Endothelial cell of umbilical vein (primary cell): ENCODE results near the gene PPM1N. TPM values are rescaled to one million over a fixed set of nuclear protein-coding genes. Genes with fewer than 3 reads are reported as not detected.

Experiments
- BruUV-seq: library from RNA; stranded (reverse); fragments of 400-500 nt; replicated peaks from 2 replicates; lab custom pipeline; 2021; lab: Mats Ljungman, UMichigan
- CTCF ChIA-PET: fragments of 300-600, 350-600 bp; sonication (Branson Sonifier 250); formaldehyde crosslinking; loops from one replicate; lab custom pipeline; 2021; ENCODE audit warnings: antibody characterized with exemption, inconsistent platforms; lab: Charles Lee
- POLR2A ChIA-PET: fragments of 300-600, 350-600 bp; sonication (Branson Sonifier 250); formaldehyde crosslinking; loops from one replicate; lab custom pipeline; 2021; ENCODE audit warnings: antibody characterized with exemption, inconsistent platforms; lab: Charles Lee
- DNase-seq: peaks from one replicate; pipeline ENCODE4 v3.0.0-alpha.2; 2011; ENCODE audit warnings: low read depth, low spot score
- FAIRE-seq: peaks from 2 replicates; lab custom pipeline; 2011; peaks lifted over from hg19 to GRCh38; lab: Jason Lieb, UNC
- H2AFZ ChIP-seq: 2 replicates; pipeline ENCODE4 v1.6.0; 2012; ENCODE audit warnings: low read depth, low read length, control low read depth, inconsistent platforms
- H3K27ac ChIP-seq: 2 replicates; pipeline ENCODE4 v1.5.1; 2011; ENCODE audit warnings: low read depth, mild to moderate bottlenecking, control low read depth, low read length, moderate library complexity; ENCODE audit not compliant: insufficient read depth
- H3K27me3 ChIP-seq, 2 experiments: 2 replicates each; pipeline versions ENCODE4 v1.6.0 to v1.6.1; 2011; ENCODE audit warnings: low read length in 2 of 2, mixed read lengths in 1 of 2; ENCODE audit not compliant: control insufficient read depth in 2 of 2, insufficient read depth in 2 of 2
- H3K36me3 ChIP-seq, 2 experiments: 2 replicates in 1 of 2; 3 replicates in 1 of 2; pipeline ENCODE4 v1.5.1; 2011; ENCODE audit warnings: low read length in 2 of 2, mild to moderate bottlenecking in 1 of 2, moderate library complexity in 1 of 2; ENCODE audit not compliant: control insufficient read depth in 2 of 2, insufficient read depth in 2 of 2; ENCODE audit errors: extremely low read depth in 1 of 2
- H3K4me1 ChIP-seq: 3 replicates; pipeline ENCODE4 v1.5.1; 2011; ENCODE audit warnings: mild to moderate bottlenecking, low read length; ENCODE audit not compliant: control insufficient read depth, insufficient read depth; ENCODE audit errors: extremely low read depth
- H3K4me2 ChIP-seq: 2 replicates; pipeline ENCODE4 v1.6.1; 2011; ENCODE audit warnings: low read length, control low read depth, mixed read lengths; ENCODE audit not compliant: insufficient read depth
- H3K4me3 ChIP-seq, 3 experiments: fragments of 200-600 bp in 1 of 3; sonication (generic), shearing (Covaris generic) in 1 of 3; replicated peaks in 1 of 3; 2 replicates each; pipeline ENCODE4 v1.5.1; 2011 to 2016; ENCODE audit warnings: control low read depth in 3 of 3, low read length in 3 of 3, mild to moderate bottlenecking in 2 of 3, inconsistent platforms in 1 of 3, low read depth in 1 of 3, moderate library complexity in 1 of 3; ENCODE audit not compliant: insufficient read depth in 1 of 3
- H3K79me2 ChIP-seq: 2 replicates; pipeline ENCODE4 v1.6.0; 2012; ENCODE audit warnings: low read length, inconsistent platforms; ENCODE audit not compliant: control insufficient read depth, insufficient read depth
- H3K9ac ChIP-seq: replicated peaks from 2 replicates; pipeline ENCODE3; 2011; ENCODE audit warnings: low read length, control low read depth; ENCODE audit not compliant: insufficient read depth; ENCODE audit errors: extremely low read depth
- H3K9me1 ChIP-seq: replicated peaks from 3 replicates; pipeline ENCODE4 v1.6.0; 2011; ENCODE audit warnings: mild to moderate bottlenecking, low read length; ENCODE audit not compliant: control insufficient read depth, insufficient read depth; ENCODE audit errors: extremely low read depth
- H3K9me3 ChIP-seq: replicated peaks from 2 replicates; pipeline ENCODE4 v1.5.1; 2012; ENCODE audit warnings: low read length, inconsistent platforms; ENCODE audit not compliant: control insufficient read depth, insufficient read depth
- H4K20me1 ChIP-seq: replicated peaks from 2 replicates; pipeline ENCODE3; 2011; ENCODE audit warnings: mild to moderate bottlenecking, low read length; ENCODE audit not compliant: control insufficient read depth, insufficient read depth; ENCODE audit errors: extremely low read depth
- CTCF ChIP-seq, 2 donors: IDR thresholded peaks; 1 replicate in 1 of 2; 2 replicates in 1 of 2; pipeline ENCODE4 v1.5.1; 2011; ENCODE audit warnings: low read length in 2 of 2, mild to moderate bottlenecking in 2 of 2, moderate library complexity in 2 of 2, control low read depth in 1 of 2, inconsistent platforms in 1 of 2, low read depth in 1 of 2; ENCODE audit not compliant: insufficient read depth in 1 of 2; ENCODE audit errors: extremely low read depth in 1 of 2
- EZH2 ChIP-seq: IDR thresholded peaks from 2 replicates; pipeline ENCODE4 v1.6.1; 2012; ENCODE audit warnings: borderline replicate concordance, low read depth, mild to moderate bottlenecking, moderate library complexity, low read length, inconsistent platforms; ENCODE audit not compliant: severe bottlenecking
- FOS ChIP-seq: IDR thresholded peaks from 2 replicates; pipeline ENCODE4 v1.6.1; 2011; ENCODE audit warnings: mild to moderate bottlenecking, low read length, moderate library complexity, borderline replicate concordance; ENCODE audit not compliant: insufficient read depth
- GATA2 ChIP-seq: IDR thresholded peaks from 2 replicates; pipeline ENCODE4 v1.7.0; 2011; ENCODE audit warnings: low read depth, mild to moderate bottlenecking, moderate library complexity, mixed read lengths, low read length; ENCODE audit not compliant: insufficient read length, insufficient read depth
- JUN ChIP-seq: IDR thresholded peaks from 2 replicates; pipeline ENCODE4 v1.6.1; 2011; ENCODE audit warnings: borderline replicate concordance, low read depth; ENCODE audit not compliant: insufficient read length, insufficient read depth
- MAX ChIP-seq: IDR thresholded peaks from 2 replicates; pipeline ENCODE4 v1.6.1; 2011; ENCODE audit not compliant: insufficient read depth, insufficient read length
- MYC ChIP-seq: IDR thresholded peaks from one replicate; pipeline ENCODE4 v1.6.1; 2011; ENCODE audit warnings: mild to moderate bottlenecking, low read depth, low read length
- POLR2A ChIP-seq: IDR thresholded peaks from 2 replicates; pipeline ENCODE4 v1.6.1; 2012; ENCODE audit warnings: low read depth, mild to moderate bottlenecking, control low read depth, low read length
- POLR2AphosphoS5 ChIP-seq: IDR thresholded peaks from 2 replicates; pipeline ENCODE4 v1.6.1; 2012; ENCODE audit warnings: low read depth, mild to moderate bottlenecking, control low read depth, low read length, moderate library complexity; ENCODE audit not compliant: insufficient read depth
- dilution Hi-C: fragments of 300-500 bp; cut with MboI; formaldehyde crosslinking; loops from one replicate; pipeline ENCODE4 v1.15.0; 2019; ENCODE audit warnings: low sequenced_read_pairs; ENCODE audit not compliant: extremely low pct_ligation_motif_present
- intact Hi-C: fragments of 100-400 bp; cut with micrococcal nuclease; formaldehyde crosslinking; loops from one replicate; pipeline ENCODE4 v1.10.0; 2022
- polyA plus RNA-seq, 4 experiments: library from polyadenylated mRNA; depleted of rRNA in 3 of 4; stranded (reverse) in 3 of 4; unstranded in 1 of 4; fragments of >200 nt; gene quantifications; 2 replicates each; pipeline versions ENCODE4 v1.2.1 to v1.2.3, GENCODE V29; 2011 to 2012; ENCODE audit warnings: missing spikeins in 1 of 4
- total RNA-seq: library from RNA; stranded (reverse); gene quantifications from 2 replicates; pipeline ENCODE4 v1.2.3, GENCODE V29; 2021

The PPM1N gene
- total and polyA plus RNA-seq, 2 donors (not counting 3 experiments of a cell fraction or from before 2014, with no cell fraction given): 0.40 to 0.48 TPM

GRCh38 chr19:45472563-45473366, 25.5 kb upstream of the PPM1N start:
- ChIA-PET CTCF (interaction anchor here (3.0 kb wide), 1 partner anchor 34 kb away, joined by 20 read pairs; no protein-coding TSS in a partner anchor), POLR2A (interaction anchor here (0.6 kb wide), 1 partner anchor 68 kb away, joined by 4 read pairs; the partner anchor contains the start of gene PPP1R13L)
- no TSS peak for BruUV-seq
- Histone ChIP-seq H2AFZ (no peak overlapping the region), H3K4me3 (no peak overlapping the region), H3K9ac (no peak overlapping the region), H3K27me3 (no peaks in the 10 kb centered on the region), H3K9me3 (no peaks in the 10 kb centered on the region), H3K36me3 (no peaks in the 10 kb centered on the region), H3K9me1 (no peaks in the 10 kb centered on the region), H4K20me1 (no peaks in the 10 kb centered on the region), H3K27ac (no peak overlapping the region), H3K4me2 (no peak overlapping the region), H3K4me1 (peaks cover 14% of the 10 kb centered on the region), H3K79me2 (no peaks in the 10 kb centered on the region)
- no peak for TF ChIP-seq POLR2A
- no peak for TF ChIP-seq POLR2AphosphoS5
- TF ChIP-seq EZH2: no peak
- no peak for TF ChIP-seq MYC
- no peak for TF ChIP-seq MAX
- no peak for TF ChIP-seq GATA2
- TF ChIP-seq FOS: no peak
- TF ChIP-seq CTCF (IDR thresholded peaks at IDR 0.05; ENCODE audit: extremely low read depth in 1 of 2, insufficient read depth in 1 of 2, low read depth in 1 of 2, low read length in 2 of 2): no peak
- TF ChIP-seq JUN: no peak
- FAIRE-seq (no peak), DNase-seq (no peak)
- intact Hi-C loops (no loop called here), dilution Hi-C loops (no loop called here)
